HG03432 (cell line): ENCODE data around the gene PIAS4.
A peak's percentile ranks its signal among the peaks of the same experiment; 100 is the strongest.
"Not testable (repeated sequence)": the region's sequence is repeated elsewhere in the genome, so short reads cannot be mapped to it uniquely, and the experiment has no call there.

ENCODE experiments used
- ATAC-seq: cut with Tn5 transposase; IDR thresholded peaks from one replicate; pipeline ENCODE4 v1.9.1; 2021; ENCODE audit warnings: mild to moderate bottlenecking, moderate library complexity; ENCODE audit not compliant: unreplicated experiment

PIAS4 gene

GRCh38 chr19:3998667-3999412 is 8.7 kb upstream of the PIAS4 start:
- ATAC-seq = not testable (repeated sequence)

GRCh38 chr19:4000798-4001197 is 6.7 kb upstream of the PIAS4 start:
- not testable (repeated sequence) for ATAC-seq

- not testable (repeated sequence) for ATAC-seq
Observed at GRCh38 chr19:4005436-4005835, 2.1 kb upstream of the PIAS4 start.

GRCh38 chr19:4007836-4008539 is 452 bp downstream of the PIAS4 start:
- peak; percentile 13 for ATAC-seq

GRCh38 chr19:4009990-4010807 is 2.7 kb downstream of the PIAS4 start:
- no peak for ATAC-seq

GRCh38 chr19:4010808-4011110 is 3.2 kb downstream of the PIAS4 start:
- ATAC-seq = no peak

- not testable (repeated sequence) for ATAC-seq
Observed at GRCh38 chr19:4011430-4011829, 3.9 kb downstream of the PIAS4 start.

GRCh38 chr19:4012092-4012974 is 4.8 kb downstream of the PIAS4 start:
- no peak for ATAC-seq

- ATAC-seq = no peak
Observed at GRCh38 chr19:4012975-4013634, 5.6 kb downstream of the PIAS4 start.

- ATAC-seq = no peak
Observed at GRCh38 chr19:4013886-4014540, 6.5 kb downstream of the PIAS4 start.

- ATAC-seq = no peak
Observed at GRCh38 chr19:4014541-4015491, 7.3 kb downstream of the PIAS4 start.

GRCh38 chr19:4015705-4016402 is 8.3 kb downstream of the PIAS4 start:
- no peak for ATAC-seq

GRCh38 chr19:4016486-4016885 is 8.9 kb downstream of the PIAS4 start:
- ATAC-seq = no peak

- no peak for ATAC-seq
Observed at GRCh38 chr19:4016903-4017638, 9.5 kb downstream of the PIAS4 start.

- ATAC-seq = no peak
Observed at GRCh38 chr19:4018140-4018613, 10.6 kb downstream of the PIAS4 start.

GRCh38 chr19:4018775-4019504 is 11.4 kb downstream of the PIAS4 start:
- ATAC-seq = no peak
